Panc1 (cell line): ENCODE measurements around the gene UQCRQ. TPM values are rescaled to one million over a fixed set of nuclear protein-coding genes. Genes with fewer than 3 reads are reported as not detected.

ENCODE experiments used
- ATAC-seq: fragments of 200-7000 bp; cut with Tn5 transposase; 2 replicates; pipeline ENCODE4 v1.9.1; 2020; ENCODE audit warnings: mild to moderate bottlenecking, moderate library complexity
- BruUV-seq: library from RNA; stranded (reverse); fragments of 400-500 nt; replicated peaks from 2 replicates; lab custom pipeline; 2021; lab: Mats Ljungman, UMichigan
- CTCF ChIA-PET: fragments of 300-600 bp; sonication (Branson Sonifier 250); formaldehyde crosslinking; loops from one replicate; lab custom pipeline; 2022; ENCODE audit warnings: antibody characterized with exemption; lab: Charles Lee
- POLR2A ChIA-PET: fragments of 300-600 bp; sonication (Branson Sonifier 250); formaldehyde crosslinking; loops from one replicate; lab custom pipeline; 2022; ENCODE audit warnings: antibody characterized with exemption; lab: Charles Lee
- DNase-seq: peaks from one replicate; pipeline ENCODE4 v3.0.0-alpha.2; 2010; ENCODE audit warnings: low read depth, low spot score
- H3K27ac ChIP-seq: 2 replicates; pipeline ENCODE4 v1.5.1; 2011; ENCODE audit warnings: mild to moderate bottlenecking, low read length, inconsistent platforms
- H3K27me3 ChIP-seq: fragments of 200-500 bp; sonication (Bioruptor generic); 2 replicates; pipeline ENCODE4 v1.6.0; 2014; ENCODE audit warnings: low read length, inconsistent platforms; ENCODE audit not compliant: control insufficient read depth, insufficient read depth
- H3K36me3 ChIP-seq: fragments of 200-500 bp; sonication (Bioruptor generic); 2 replicates; pipeline ENCODE4 v1.5.1; 2014; ENCODE audit warnings: inconsistent platforms, mild to moderate bottlenecking, low read length, moderate library complexity; ENCODE audit not compliant: control insufficient read depth, insufficient read depth
- H3K4me1 ChIP-seq: 2 replicates; pipeline ENCODE4 v1.5.1; 2011; ENCODE audit warnings: inconsistent platforms, mild to moderate bottlenecking, low read length, moderate library complexity; ENCODE audit not compliant: control insufficient read depth, insufficient read depth
- H3K4me3 ChIP-seq, 2 experiments: 2 replicates each; pipeline ENCODE4 v1.5.1; 2011 to 2012; ENCODE audit warnings: low read depth in 2 of 2, low read length in 2 of 2, mild to moderate bottlenecking in 2 of 2, inconsistent platforms in 1 of 2, moderate library complexity in 1 of 2
- H3K9me3 ChIP-seq: fragments of 200-500 bp; sonication (Bioruptor generic); 2 replicates; pipeline ENCODE4 v1.5.1; 2014; ENCODE audit warnings: low read depth, mild to moderate bottlenecking, inconsistent platforms, low read length, moderate library complexity; ENCODE audit not compliant: control insufficient read depth, insufficient read depth
- CTCF ChIP-seq: fragments of 450-650 bp; IDR thresholded peaks from 2 replicates; pipeline ENCODE4 v1.5.1; 2017; ENCODE audit warnings: mild to moderate bottlenecking
- POLR2AphosphoS5 ChIP-seq: IDR thresholded peaks from 2 replicates; pipeline ENCODE4 v1.6.1; 2012; ENCODE audit warnings: mild to moderate bottlenecking, low read depth, low read length, moderate library complexity
- SIN3A ChIP-seq: IDR thresholded peaks from 2 replicates; pipeline ENCODE4 v1.6.1; 2012; ENCODE audit warnings: low read depth, mild to moderate bottlenecking, low read length, moderate library complexity, borderline replicate concordance; ENCODE audit not compliant: insufficient read depth
- TCF7L2 ChIP-seq: IDR thresholded peaks from 2 replicates; pipeline ENCODE4 v1.6.1; 2011; ENCODE audit warnings: mild to moderate bottlenecking, low read depth, low read length, inconsistent platforms
- in situ Hi-C: cut with HindIII; loops from 2 replicates; pipeline ENCODE4 v1.10.0; 2016; ENCODE audit warnings: low sequenced_read_pairs, low pct_unique_long_range_greater_than_20kb
- intact Hi-C: fragments of 100-400 bp; cut with micrococcal nuclease; formaldehyde crosslinking; loops from one replicate; pipeline ENCODE4 v1.10.0; 2022; ENCODE audit not compliant: unreplicated experiment
- total RNA-seq: library from RNA; stranded (reverse); gene quantifications from one replicate; pipeline ENCODE4 v1.2.1, GENCODE V29; 2021; ENCODE audit not compliant: unreplicated experiment
- TF ChIP-seq, protein P1 (sequence below), 2 experiments: IDR thresholded peaks; 2 replicates each; pipeline ENCODE4 v1.6.1; 2011 to 2012; ENCODE audit warnings: low read depth in 2 of 2, control low read depth in 1 of 2, low read length in 1 of 2, mild to moderate bottlenecking in 1 of 2, moderate library complexity in 1 of 2; ENCODE audit not compliant: insufficient read depth in 1 of 2

Gene UQCRQ
- total RNA-seq, 1 experiment from 2014 or later: 475 TPM

GRCh38 chr5:132824426-132824825 is 42.0 kb upstream of the UQCRQ start:
- TF ChIP-seq, protein P1, sequence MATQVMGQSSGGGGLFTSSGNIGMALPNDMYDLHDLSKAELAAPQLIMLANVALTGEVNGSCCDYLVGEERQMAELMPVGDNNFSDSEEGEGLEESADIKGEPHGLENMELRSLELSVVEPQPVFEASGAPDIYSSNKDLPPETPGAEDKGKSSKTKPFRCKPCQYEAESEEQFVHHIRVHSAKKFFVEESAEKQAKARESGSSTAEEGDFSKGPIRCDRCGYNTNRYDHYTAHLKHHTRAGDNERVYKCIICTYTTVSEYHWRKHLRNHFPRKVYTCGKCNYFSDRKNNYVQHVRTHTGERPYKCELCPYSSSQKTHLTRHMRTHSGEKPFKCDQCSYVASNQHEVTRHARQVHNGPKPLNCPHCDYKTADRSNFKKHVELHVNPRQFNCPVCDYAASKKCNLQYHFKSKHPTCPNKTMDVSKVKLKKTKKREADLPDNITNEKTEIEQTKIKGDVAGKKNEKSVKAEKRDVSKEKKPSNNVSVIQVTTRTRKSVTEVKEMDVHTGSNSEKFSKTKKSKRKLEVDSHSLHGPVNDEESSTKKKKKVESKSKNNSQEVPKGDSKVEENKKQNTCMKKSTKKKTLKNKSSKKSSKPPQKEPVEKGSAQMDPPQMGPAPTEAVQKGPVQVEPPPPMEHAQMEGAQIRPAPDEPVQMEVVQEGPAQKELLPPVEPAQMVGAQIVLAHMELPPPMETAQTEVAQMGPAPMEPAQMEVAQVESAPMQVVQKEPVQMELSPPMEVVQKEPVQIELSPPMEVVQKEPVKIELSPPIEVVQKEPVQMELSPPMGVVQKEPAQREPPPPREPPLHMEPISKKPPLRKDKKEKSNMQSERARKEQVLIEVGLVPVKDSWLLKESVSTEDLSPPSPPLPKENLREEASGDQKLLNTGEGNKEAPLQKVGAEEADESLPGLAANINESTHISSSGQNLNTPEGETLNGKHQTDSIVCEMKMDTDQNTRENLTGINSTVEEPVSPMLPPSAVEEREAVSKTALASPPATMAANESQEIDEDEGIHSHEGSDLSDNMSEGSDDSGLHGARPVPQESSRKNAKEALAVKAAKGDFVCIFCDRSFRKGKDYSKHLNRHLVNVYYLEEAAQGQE (IDR thresholded peaks at IDR 0.05; ENCODE audit: insufficient read depth in 1 of 2, low read depth in 2 of 2, low read length in 1 of 2): no peak
- TF ChIP-seq TCF7L2 (no peak), POLR2AphosphoS5 (no peak), SIN3A (no peak), CTCF (no peak)
- ChIA-PET POLR2A (no interaction called here), CTCF (no interaction called here)
- no peaks in the 10 kb centered on the region for H3K9me3 ChIP-seq
- intact Hi-C loops (loop anchor here (10.0 kb wide), 1 partner anchor 440 kb away; no protein-coding TSS in a partner anchor), in situ Hi-C loops (no loop called here)
- peaks cover 17% of the 10 kb centered on the region for H3K4me1 ChIP-seq
- DNase-seq: no peak
- no peak overlapping the region for H3K4me3 ChIP-seq
- no peaks in the 10 kb centered on the region for H3K36me3 ChIP-seq
- H3K27ac ChIP-seq: no peak overlapping the region
- BruUV-seq: no TSS peak
- no peak for ATAC-seq
- no peaks in the 10 kb centered on the region for H3K27me3 ChIP-seq

GRCh38 chr5:132825033-132825833 is 41.2 kb upstream of the UQCRQ start:
- ATAC-seq (no peak), DNase-seq (no peak)
- H3K36me3 ChIP-seq: no peaks in the 10 kb centered on the region
- in situ Hi-C loops (no loop called here), intact Hi-C loops (loop anchor here (10.0 kb wide), 1 partner anchor 440 kb away; no protein-coding TSS in a partner anchor)
- no peaks in the 10 kb centered on the region for H3K27me3 ChIP-seq
- no peaks in the 10 kb centered on the region for H3K9me3 ChIP-seq
- no TSS peak for BruUV-seq
- peaks cover 16% of the 10 kb centered on the region for H3K4me1 ChIP-seq
- ChIA-PET CTCF (no interaction called here), POLR2A (no interaction called here)
- no peak for TF ChIP-seq TCF7L2
- H3K27ac ChIP-seq: no peak overlapping the region
- H3K4me3 ChIP-seq: no peak overlapping the region

DNA sequence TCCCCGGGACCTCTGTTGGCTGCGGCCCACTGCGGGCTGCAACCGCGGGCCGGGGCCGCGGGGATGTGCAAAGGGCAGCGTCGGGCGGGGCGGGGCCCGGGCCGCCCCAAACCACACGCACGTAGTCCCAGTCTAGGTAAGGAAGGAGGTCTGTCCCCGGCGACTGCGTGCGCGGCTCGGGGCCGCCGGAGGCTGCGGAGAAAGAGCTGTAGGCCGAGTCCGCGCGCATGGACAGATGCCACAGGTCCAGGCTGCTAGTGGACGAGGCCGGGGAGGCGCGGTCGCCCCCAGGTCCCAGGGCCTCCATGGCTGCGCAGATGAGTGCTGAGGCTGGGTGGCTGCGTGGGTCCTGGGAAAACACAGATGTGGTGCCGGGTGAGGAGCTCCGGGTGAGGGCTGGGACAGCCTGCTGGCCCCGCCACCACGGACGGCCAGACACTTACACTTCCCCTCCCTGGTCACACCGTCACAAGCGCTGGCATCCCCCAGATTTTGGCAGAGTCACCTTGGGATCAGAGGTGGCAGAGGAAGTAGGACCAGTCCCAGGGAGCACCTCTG is 40.5 kb upstream of the UQCRQ start:
- BruUV-seq: no TSS peak

More for the DNA sequence above, 40.5 kb upstream of the UQCRQ start:
- H3K27ac ChIP-seq: no peak overlapping the region
- H3K36me3 ChIP-seq: no peaks in the 10 kb centered on the region
- no peaks in the 10 kb centered on the region for H3K9me3 ChIP-seq
- ChIA-PET POLR2A (no interaction called here), CTCF (no interaction called here)
- ATAC-seq (no peak), DNase-seq (no peak)
- TF ChIP-seq TCF7L2 (no peak), POLR2AphosphoS5 (no peak), SIN3A (no peak), CTCF (no peak)
- TF ChIP-seq, protein P1 (IDR thresholded peaks at IDR 0.05; ENCODE audit: insufficient read depth in 1 of 2, low read depth in 2 of 2, low read length in 1 of 2): no peak
- intact Hi-C loops (loop anchor here (10.0 kb wide), 1 partner anchor 441 kb away; no protein-coding TSS in a partner anchor), in situ Hi-C loops (no loop called here)
- peaks cover 9% of the 10 kb centered on the region; the same call in 1 of the 2 replicates for H3K4me1 ChIP-seq
- no peak overlapping the region for H3K4me3 ChIP-seq
- no peaks in the 10 kb centered on the region for H3K27me3 ChIP-seq
